T-helper 2 cell treated with Interferon-gamma antibody and Interleukin-4, amounts not matched to agents 5 μg/mL and 100 μg/mL, for 36 hours (primary cell): Measurements from ENCODE around the gene FGF12.
"Not testable (repeated sequence)": the region's sequence is repeated elsewhere in the genome, so short reads cannot be mapped to it uniquely, and the experiment has no call there.

Source experiments
- DNase-seq: peaks from one replicate; pipeline ENCODE4 v3.0.0; 2021; ENCODE audit warnings: low spot score
- H3K27ac Mint-ChIP-seq: one replicate; pipeline ENCODE4 v1.8.0; 2021; ENCODE audit warnings: mild to moderate bottlenecking, mixed read lengths
- H3K27me3 Mint-ChIP-seq: one replicate; pipeline ENCODE4 v1.8.0; 2021; ENCODE audit warnings: low read depth, mixed read lengths
- H3K36me3 Mint-ChIP-seq: one replicate; pipeline ENCODE4 v1.8.0; 2021; ENCODE audit warnings: low read depth, mixed read lengths
- H3K4me1 Mint-ChIP-seq: one replicate; pipeline ENCODE4 v1.8.0; 2021; ENCODE audit warnings: low read depth, mixed read lengths
- H3K4me3 Mint-ChIP-seq: one replicate; pipeline ENCODE4 v1.8.0; 2022; ENCODE audit warnings: mild to moderate bottlenecking, moderate library complexity, mixed read lengths
- H3K9me3 Mint-ChIP-seq: one replicate; pipeline ENCODE4 v1.8.0; 2021; ENCODE audit warnings: mixed read lengths

The FGF12 gene

DNA sequence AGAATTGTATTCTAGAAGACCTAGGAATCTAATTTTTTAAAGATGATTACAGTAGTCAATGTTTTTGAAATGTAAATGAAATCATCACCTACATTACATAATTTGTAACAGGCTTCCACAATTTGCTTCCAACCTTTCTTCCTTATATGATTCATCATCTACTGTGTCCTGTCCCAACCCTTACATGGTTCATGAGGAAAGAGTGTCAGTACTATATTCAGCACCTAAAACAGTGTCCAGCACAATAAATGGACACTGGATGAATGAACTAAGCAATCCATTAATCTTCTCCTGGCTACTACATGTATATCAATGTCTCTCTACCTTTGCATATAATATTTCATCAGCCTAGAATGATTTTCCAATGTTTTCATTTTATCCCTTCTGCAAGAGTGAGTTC, 12.2 kb downstream of the FGF12 start:
- no peak overlapping the region for H3K4me3 Mint-ChIP-seq
- DNase-seq, result no peak
- H3K4me1 Mint-ChIP-seq, result no peaks in the 10 kb centered on the region
- no peaks in the 10 kb centered on the region for H3K9me3 Mint-ChIP-seq
- no peak overlapping the region for H3K27ac Mint-ChIP-seq
- H3K36me3 Mint-ChIP-seq, result no peaks in the 10 kb centered on the region
- no peaks in the 10 kb centered on the region for H3K27me3 Mint-ChIP-seq

DNA sequence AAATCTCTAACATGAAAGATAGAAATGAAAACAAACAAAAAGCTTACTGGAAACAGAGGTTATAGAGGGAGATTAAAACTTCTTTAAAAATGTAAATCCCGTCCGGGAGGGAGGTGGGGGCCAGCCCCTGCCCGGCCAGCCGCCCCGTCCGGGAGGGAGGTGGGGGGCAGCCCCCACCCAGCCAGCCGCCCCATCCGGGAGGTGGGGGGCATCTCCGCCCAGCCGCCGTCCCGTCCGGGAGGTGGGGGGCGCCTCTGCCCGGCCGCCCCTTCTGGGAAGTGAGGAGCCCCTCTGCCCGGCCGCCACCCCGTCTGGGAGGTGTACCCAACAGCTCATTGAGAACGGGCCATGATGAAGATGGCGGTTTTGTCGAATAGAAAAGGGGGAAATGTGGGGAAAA, 16.2 kb downstream of the FGF12 start:
- H3K4me3 Mint-ChIP-seq, H3K36me3 Mint-ChIP-seq, H3K9me3 Mint-ChIP-seq: not testable (repeated sequence)

DNA sequence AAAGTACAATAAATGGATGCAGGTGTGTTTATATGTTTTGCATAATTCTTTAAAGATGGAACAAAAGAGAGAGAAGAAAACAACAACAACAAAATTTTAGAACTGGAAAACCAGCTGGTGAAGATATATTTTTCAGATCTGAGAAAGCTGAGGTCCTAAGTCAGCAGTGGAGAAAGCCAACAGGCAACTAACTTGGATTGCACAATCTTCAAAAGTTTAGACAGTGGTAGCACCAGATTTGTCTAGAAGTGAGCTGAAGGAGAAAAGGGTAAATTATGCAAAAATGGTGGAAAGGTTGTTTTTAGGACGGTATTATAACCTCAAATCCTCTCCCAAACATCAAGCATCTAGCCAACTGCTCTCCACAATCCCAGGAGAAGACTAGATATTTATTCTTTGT, 17.0 kb downstream of the FGF12 start:
- Mint-ChIP-seq H3K27me3 (no peaks in the 10 kb centered on the region), H3K9me3 (no peaks in the 10 kb centered on the region), H3K4me3 (no peak overlapping the region), H3K27ac (no peak overlapping the region), H3K4me1 (no peaks in the 10 kb centered on the region), H3K36me3 (no peaks in the 10 kb centered on the region)
- no peak for DNase-seq

More for the DNA sequence above, 16.2 kb downstream of the FGF12 start:
- H3K4me1 Mint-ChIP-seq, H3K27ac Mint-ChIP-seq, H3K27me3 Mint-ChIP-seq, DNase-seq: not testable (repeated sequence)

DNA sequence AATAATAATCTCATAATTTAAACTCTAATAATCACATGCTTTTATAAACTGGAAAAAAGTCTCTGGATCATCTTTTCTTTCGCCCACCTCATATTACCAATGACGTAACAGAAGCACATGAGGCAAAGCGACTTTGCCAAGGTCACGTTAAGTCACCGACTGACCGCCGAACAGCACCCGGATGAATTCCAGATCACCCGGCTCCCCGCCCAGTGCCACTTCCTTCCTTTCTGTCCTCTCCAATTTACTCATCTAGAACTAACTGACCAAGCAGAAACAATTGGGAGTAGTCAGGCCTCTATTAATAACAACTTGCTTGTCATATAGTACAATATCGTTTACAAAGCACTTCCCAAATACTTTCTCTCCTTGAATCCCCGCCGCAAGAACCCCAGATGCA, 21.1 kb downstream of the FGF12 start:
- no peaks in the 10 kb centered on the region for H3K36me3 Mint-ChIP-seq
- H3K4me3 Mint-ChIP-seq, result no peak overlapping the region
- no peaks in the 10 kb centered on the region for H3K9me3 Mint-ChIP-seq
- no peaks in the 10 kb centered on the region for H3K4me1 Mint-ChIP-seq
- H3K27ac Mint-ChIP-seq, result no peak overlapping the region
- H3K27me3 Mint-ChIP-seq, result no peaks in the 10 kb centered on the region
- DNase-seq, result no peak

- Mint-ChIP-seq H3K27ac (no peak overlapping the region), H3K36me3 (no peaks in the 10 kb centered on the region), H3K9me3 (no peaks in the 10 kb centered on the region), H3K27me3 (no peaks in the 10 kb centered on the region), H3K4me3 (no peak overlapping the region), H3K4me1 (no peaks in the 10 kb centered on the region)
- no peak for DNase-seq
These were observed 26.5 kb downstream of the FGF12 start for GRCh38 chr3:192700885-192701284.

DNA sequence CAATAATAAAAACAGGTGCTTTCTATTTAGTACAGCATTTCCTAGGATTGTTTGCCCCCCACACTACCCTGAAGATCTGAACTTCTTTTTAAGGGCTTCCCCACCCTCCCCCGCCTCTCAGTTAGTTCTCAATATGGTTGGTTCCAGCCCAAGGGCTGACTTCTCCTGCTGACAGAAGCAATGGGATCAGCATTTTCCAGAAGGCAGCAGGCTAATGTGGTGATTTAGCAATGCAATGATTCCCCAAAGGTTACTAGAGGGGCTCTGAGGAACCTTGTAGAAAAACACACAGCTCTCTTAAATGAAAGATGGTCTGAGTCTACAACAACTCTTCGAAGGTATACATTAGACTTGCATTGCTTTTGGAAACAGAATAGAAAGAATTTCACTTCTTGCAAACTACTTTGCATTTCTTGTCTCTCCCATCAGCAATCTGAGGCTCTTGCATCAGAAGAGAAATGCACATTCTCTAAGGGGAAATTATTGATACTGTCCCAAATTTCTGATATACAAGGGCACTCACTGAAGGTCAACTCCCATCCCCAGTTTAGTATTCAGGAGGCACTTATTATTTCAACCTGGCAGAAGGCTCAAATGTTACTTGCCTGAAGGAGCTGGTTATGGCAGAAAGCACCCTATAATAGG, 30.3 kb downstream of the FGF12 start:
- no peaks in the 10 kb centered on the region for H3K36me3 Mint-ChIP-seq
- no peaks in the 10 kb centered on the region for H3K4me1 Mint-ChIP-seq
- H3K27me3 Mint-ChIP-seq, result no peaks in the 10 kb centered on the region
- DNase-seq, result no peak
- no peak overlapping the region for H3K27ac Mint-ChIP-seq
- no peaks in the 10 kb centered on the region for H3K9me3 Mint-ChIP-seq
- no peak overlapping the region for H3K4me3 Mint-ChIP-seq

DNA sequence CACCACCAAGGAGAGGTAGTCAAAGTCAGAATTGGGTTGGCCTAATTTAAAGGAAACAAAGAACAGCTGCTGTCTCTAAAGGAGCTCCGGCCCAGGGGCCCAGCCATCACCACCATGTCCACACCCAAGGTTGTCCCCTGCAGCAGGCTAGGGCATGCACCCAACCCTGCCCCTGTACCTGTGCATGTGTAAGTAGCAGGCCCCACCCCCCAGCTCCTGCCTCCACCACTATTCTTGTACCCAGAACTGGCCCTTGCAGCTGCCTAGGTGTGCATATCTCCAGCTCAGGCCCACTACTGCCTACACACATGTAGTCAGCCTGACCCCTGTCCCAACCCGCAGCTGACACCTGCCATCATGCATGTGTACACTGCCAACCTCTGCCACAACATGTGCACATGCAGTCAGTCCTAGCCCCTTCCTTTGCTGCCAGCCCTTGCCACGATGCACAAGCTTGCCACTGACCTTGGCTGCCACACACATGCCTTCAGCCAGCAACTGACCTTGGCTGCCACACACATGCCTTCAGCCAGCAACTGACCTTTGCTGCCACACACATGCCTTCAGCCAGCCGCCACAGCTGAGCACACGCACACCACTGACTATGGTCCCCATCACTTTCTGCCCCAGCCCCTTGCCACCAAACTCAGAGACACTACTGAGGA, 39.7 kb downstream of the FGF12 start:
- H3K27me3 Mint-ChIP-seq, result no peaks in the 10 kb centered on the region

GRCh38 chr3:192685801-192686200, 41.5 kb downstream of the FGF12 start:
- H3K36me3 Mint-ChIP-seq, result no peaks in the 10 kb centered on the region
- H3K27ac Mint-ChIP-seq, result no peak overlapping the region
- no peaks in the 10 kb centered on the region for H3K9me3 Mint-ChIP-seq
- no peak for DNase-seq
- no peaks in the 10 kb centered on the region for H3K27me3 Mint-ChIP-seq
- H3K4me3 Mint-ChIP-seq, result no peak overlapping the region
- H3K4me1 Mint-ChIP-seq, result no peaks in the 10 kb centered on the region

More for the DNA sequence above, 39.7 kb downstream of the FGF12 start:
- Mint-ChIP-seq H3K36me3 (no peaks in the 10 kb centered on the region), H3K4me3 (no peak overlapping the region), H3K4me1 (no peaks in the 10 kb centered on the region), H3K9me3 (no peaks in the 10 kb centered on the region), H3K27ac (no peak overlapping the region)
- DNase-seq, result no peak

- Mint-ChIP-seq H3K4me1 (no peaks in the 10 kb centered on the region), H3K4me3 (no peak overlapping the region), H3K9me3 (no peaks in the 10 kb centered on the region)
These were observed 43.2 kb downstream of the FGF12 start for GRCh38 chr3:192684151-192684550.

GRCh38 chr3:192675958-192676649, 51.2 kb downstream of the FGF12 start:
- H3K36me3 Mint-ChIP-seq, result no peaks in the 10 kb centered on the region
- H3K27me3 Mint-ChIP-seq, result peaks cover 9% of the 10 kb centered on the region
- peak overlapping the region; percentile 7 for H3K4me3 Mint-ChIP-seq
- H3K4me1 Mint-ChIP-seq, result peaks cover 7% of the 10 kb centered on the region
- H3K9me3 Mint-ChIP-seq, result no peaks in the 10 kb centered on the region
- DNase-seq, result peak; percentile 49
- peak overlapping the region; percentile 66 for H3K27ac Mint-ChIP-seq

More at GRCh38 chr3:192684151-192684550, 43.2 kb downstream of the FGF12 start:
- no peak overlapping the region for H3K27ac Mint-ChIP-seq
- H3K36me3 Mint-ChIP-seq, result no peaks in the 10 kb centered on the region
- H3K27me3 Mint-ChIP-seq, result peaks cover 2% of the 10 kb centered on the region
- no peak for DNase-seq

DNA sequence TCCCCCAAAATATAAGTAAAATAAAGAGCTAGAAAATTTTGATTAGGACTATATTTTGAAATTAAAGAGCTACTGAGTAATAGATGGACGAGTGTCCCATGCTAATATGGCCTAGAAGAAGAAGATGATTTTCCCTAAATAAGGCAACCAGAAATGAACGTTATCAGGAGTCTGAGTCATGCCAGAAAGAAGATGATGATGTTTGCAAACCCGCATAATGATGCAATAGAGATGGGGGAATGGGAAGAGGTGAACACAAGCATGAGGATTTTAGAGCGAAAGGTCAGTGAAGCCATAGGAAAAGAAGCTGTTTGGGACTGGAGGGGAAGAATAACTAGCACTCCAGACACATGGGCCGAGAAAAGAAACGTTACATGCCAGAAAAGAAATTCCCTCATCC, 71.7 kb downstream of the FGF12 start:
- H3K27ac Mint-ChIP-seq, result no peak overlapping the region

GRCh38 chr3:192655040-192655439, 72.3 kb downstream of the FGF12 start:
- Mint-ChIP-seq H3K27ac (no peak overlapping the region), H3K4me1 (no peaks in the 10 kb centered on the region), H3K27me3 (no peaks in the 10 kb centered on the region), H3K4me3 (no peak overlapping the region), H3K36me3 (no peaks in the 10 kb centered on the region), H3K9me3 (no peaks in the 10 kb centered on the region)
- no peak for DNase-seq

More for the DNA sequence above, 71.7 kb downstream of the FGF12 start:
- H3K36me3 Mint-ChIP-seq, result no peaks in the 10 kb centered on the region
- H3K4me3 Mint-ChIP-seq, result no peak overlapping the region
- no peaks in the 10 kb centered on the region for H3K9me3 Mint-ChIP-seq
- no peak for DNase-seq
- no peaks in the 10 kb centered on the region for H3K4me1 Mint-ChIP-seq
- no peaks in the 10 kb centered on the region for H3K27me3 Mint-ChIP-seq

- Mint-ChIP-seq H3K9me3 (no peaks in the 10 kb centered on the region), H3K36me3 (no peaks in the 10 kb centered on the region), H3K4me1 (no peaks in the 10 kb centered on the region), H3K4me3 (no peak overlapping the region), H3K27ac (no peak overlapping the region), H3K27me3 (no peaks in the 10 kb centered on the region)
- no peak for DNase-seq
These were observed 73.5 kb downstream of the FGF12 start for GRCh38 chr3:192653862-192654261.

DNA sequence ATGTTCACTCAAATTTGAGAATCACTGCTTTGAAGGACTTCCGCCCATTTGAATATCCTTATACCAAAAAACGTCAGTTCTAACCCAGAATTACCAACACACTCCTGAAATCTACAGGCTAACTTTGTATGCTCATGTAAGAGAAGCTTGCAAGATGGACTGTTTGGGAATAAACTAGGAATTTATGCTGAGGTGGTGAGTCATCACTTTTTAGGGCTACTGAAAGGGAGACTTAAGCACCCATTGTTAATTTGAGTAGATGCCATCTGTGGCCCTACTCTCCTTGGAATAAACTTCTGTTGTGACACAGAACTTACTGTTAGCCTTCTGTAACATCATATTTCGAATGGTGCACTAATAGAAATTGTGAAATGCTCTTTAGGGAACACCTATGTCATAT, 74.6 kb downstream of the FGF12 start:
- Mint-ChIP-seq H3K27me3 (no peaks in the 10 kb centered on the region), H3K27ac (no peak overlapping the region), H3K9me3 (no peaks in the 10 kb centered on the region), H3K4me3 (no peak overlapping the region), H3K36me3 (no peaks in the 10 kb centered on the region), H3K4me1 (no peaks in the 10 kb centered on the region)
- no peak for DNase-seq
